Activated T-cell treated with anti-CD3 and anti-CD28 coated beads for 4 hours (primary cell): ENCODE data around the gene IRF9.

ENCODE experiments used
- DNase-seq: peaks from one replicate; pipeline ENCODE4 v3.0.0-alpha.2; 2020

Gene IRF9

DNA sequence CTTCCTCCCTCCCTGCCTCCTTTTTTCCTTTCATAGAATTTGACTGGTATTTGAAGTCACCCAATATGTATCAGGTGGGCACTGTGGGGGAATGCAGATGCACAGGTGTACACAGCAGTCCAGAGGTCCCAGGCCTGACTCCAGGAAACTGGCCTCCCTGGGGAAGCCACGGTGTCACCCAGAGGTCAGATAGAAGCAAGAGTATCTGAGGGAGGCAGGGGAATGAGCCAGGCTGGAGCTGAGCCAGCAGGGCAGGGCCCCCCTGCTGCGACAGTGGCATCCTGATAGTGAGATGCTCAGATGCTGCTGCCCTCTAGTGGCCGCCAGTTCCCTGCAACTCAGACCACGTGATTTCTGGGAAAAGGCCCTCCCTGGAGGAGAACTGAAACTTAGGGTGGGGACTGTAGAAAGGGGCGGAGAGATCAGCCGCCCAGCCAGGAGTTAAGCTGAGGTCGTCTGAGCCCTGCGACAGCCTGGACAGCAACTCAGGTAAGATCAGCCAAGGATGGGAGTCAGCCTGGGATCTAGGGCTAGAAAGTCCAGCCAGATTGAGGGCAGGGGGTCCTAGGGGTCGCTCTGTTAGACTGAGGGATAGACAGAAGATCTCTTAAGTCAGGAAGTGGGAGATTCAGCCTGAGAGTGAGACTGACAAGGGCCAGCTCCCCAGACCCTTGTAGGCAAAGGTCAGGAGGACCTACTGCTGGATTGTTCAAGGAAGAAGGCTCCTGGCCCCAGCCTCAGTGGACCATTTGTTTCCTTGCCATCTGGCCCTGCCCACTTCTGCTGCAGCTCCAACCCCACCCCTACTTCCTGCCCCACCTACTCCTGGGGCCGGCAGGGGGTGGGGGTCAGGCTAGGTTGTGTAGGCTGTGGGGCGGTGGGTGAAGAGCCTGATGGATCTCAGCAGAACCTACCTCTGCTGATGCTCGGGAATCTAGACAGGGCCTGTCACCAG lies at the start of gene IRF9:
IRF9 (plus strand) TSS at position 416 of the 955 bp plus-strand sequence. CDS start 880 bp downstream, outside the sequence.
- peak; percentile 100 for DNase-seq

GRCh38 chr14:24113379-24113800 lies 47.7 kb upstream of the IRF9 start:
- DNase-seq, result no peak

DNA sequence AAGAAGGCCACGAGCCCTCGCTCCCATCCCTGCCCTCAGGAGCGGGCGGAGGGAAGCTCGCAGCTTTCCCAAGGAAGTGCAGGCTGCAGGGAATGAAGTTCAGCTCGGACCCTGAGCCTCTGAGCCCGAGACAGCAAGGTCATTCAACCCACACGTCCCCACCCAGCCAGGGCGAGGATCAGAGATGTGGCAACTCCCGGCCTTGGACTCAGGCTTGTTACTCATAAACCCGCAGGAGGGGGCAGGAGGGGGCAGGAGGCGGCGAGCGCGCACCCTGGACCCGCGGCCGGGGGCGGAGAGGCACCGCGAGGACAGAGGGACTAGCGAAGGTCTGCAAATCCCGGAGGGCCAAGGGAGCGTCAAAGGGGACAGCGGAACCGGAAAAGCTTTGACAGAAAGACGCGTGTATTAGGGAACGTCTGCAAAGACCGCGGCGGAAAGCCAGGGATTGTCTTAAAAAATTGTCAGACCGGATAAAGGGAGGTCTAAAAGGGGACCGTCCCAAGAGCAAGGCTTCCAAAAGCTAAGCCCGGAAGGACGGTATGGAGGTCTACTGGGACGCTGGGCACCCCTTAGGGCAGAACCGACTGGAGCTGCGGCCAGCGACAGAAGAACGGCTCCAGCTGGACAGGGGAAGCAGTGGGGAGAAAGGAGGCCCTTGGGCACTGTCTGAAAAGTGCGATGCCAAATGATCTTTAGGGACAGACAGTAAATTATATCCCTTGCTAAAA lies 47.1 kb upstream of the IRF9 start:
- DNase-seq, result peak; percentile 50

GRCh38 chr14:24114532-24115421 lies 46.3 kb upstream of the IRF9 start, which contains the start of the genes DCAF11 and NRL:
Gene DCAF11 (plus strand): TSS chr14:24114777. CDS start chr14:24115595, 818 bp downstream.
Gene NRL (minus strand): TSS chr14:24114949. CDS start chr14:24082848, 32,101 bp downstream.
- DNase-seq, result peak; percentile 99

DNA sequence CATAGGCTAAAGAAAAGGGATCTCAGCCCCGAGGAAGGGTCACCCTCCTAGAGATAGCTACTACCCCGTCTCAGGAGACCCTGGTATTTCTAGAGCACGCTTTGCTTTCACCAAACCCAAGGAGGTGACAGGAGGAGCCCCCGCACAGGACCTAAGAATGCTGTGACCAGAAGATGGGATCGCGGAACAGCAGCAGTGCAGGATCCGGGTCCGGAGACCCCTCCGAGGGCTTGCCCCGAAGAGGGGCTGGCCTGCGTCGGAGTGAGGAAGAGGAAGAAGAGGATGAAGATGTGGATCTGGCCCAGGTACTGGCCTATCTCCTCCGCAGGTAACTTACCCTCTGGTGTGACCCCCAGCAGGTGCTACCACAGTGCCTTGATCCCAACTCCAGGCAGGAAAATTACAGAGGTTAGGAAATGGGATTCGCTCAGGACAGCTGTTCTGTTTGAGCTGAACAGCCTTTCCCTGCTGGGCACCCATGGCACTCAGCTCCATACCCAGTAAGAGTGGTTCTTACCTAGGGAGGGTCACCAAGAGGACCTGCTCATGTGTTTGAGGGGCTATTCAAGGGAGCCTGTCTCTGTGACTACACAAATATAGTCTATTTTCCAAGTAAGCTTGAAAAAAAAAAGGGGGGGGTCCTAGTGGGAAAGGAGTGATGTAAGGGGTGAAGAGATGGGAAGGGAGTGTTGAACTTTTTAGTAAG lies 45.5 kb upstream of the IRF9 start:
- DNase-seq, result no peak

- DNase-seq, result no peak
Observed at GRCh38 chr14:24116128-24116814, 44.8 kb upstream of the IRF9 start.

DNA sequence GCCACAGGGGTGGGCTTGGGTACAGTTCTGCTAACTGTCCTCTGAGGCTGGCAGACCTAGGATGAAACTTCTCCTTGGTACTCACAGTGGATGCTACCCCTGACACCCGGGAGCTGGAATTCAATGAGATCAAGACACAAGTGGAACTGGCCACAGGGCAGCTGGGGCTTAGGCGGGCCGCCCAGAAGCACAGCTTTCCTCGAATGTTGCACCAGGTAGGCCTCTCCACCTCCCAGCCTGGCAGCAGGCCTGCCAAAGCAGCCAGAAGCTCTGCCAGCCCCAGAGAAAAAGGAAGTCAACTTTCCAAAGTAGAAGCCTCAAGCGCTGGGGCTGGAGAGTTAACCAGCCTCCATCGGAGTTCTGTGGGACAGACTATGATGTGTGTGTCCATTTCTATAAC lies 43.9 kb upstream of the IRF9 start:
- no peak for DNase-seq

GRCh38 chr14:24119691-24120090 lies 41.4 kb upstream of the IRF9 start:
- DNase-seq, result no peak

- DNase-seq, result no peak
Observed at GRCh38 chr14:24121210-24121609, 39.9 kb upstream of the IRF9 start.

DNA sequence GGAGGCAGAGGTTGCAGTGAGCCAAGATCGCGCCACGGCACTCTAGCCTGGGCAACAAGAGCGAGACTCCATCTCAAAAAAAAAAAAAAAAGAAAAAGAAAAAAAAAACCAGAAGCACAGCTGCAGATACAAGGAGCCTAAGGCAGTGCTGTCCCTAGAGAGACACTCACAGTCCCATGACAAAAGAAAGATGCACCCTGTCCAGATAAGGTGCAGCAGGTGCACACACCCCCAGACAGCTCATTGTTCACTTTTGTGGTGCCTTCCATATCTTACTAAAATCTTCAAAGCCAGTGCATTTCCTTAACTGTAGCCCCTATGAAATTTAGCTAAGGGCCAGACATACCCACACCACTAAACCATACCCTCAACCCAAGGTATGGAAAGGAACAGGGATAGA lies 38.6 kb upstream of the IRF9 start:
- no peak for DNase-seq

GRCh38 chr14:24122898-24123297 lies 38.2 kb upstream of the IRF9 start:
- DNase-seq, result no peak

- DNase-seq, result no peak
Observed at GRCh38 chr14:24123424-24124417, 37.3 kb upstream of the IRF9 start.

GRCh38 chr14:24126939-24127338 lies 34.1 kb upstream of the IRF9 start:
- DNase-seq, result no peak

DNA sequence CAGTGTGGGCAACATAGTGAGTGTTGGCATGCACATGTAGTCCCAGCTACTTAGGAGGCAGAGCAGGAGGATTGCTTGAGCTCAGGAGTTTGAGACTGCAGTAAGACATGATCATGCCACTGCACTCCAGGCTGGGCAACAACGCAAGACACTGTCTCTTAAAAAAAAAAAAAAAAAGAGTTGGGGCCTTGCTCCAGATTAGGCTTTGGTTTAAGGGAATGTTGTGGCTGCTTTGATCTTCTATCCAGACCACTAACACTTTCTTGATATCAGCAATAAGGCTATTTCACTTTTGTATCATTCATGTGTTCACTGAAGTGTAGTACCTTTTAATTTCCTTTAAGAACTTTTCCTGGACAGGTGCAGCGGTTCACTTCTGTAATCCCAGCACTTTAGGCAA lies 33.4 kb upstream of the IRF9 start:
- DNase-seq, result no peak

DNA sequence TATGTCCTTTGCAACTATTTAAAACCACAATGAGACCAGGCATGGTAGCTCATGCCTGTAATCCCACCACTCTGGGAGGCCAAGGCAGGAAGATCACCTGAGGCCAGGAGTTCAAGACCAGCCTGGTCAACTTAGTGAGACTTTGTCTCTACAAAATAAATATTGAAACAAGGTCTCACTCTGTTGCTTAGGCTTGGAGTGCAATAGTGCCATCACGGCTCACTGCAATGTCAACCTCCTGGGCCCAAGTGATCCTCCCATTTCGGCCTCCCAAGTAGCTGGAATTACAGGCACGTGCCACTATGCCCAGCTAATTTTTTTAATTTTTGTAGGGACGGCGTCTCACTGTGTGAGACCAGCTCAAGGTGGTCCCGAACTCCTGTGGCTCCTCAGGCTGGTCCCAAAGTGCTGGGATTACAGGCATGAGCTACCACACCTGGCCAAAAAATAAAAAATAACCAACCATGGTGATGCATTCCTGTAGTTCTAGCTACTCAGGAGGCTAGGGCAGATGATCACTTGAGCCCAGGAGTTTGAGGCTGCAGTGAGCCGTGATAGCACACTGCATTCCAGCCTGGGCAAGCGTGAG lies 31.6 kb upstream of the IRF9 start:
- no peak for DNase-seq

DNA sequence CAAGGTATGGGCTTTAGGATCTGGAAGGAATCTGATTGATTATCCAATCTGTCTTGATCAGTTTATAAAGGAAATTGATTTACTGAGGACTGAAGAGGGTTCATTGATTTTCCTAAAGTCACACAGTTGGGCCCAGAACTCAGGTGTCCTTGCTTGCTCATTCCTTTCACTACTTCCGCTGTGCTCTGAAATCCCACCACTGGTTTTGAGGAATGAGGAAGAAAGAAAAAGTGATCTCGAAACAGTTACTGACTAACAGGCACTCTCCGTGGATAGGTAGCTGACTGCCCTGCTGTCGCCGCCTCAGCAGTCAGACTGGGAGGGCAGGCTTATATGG lies 30.7 kb upstream of the IRF9 start, which contains the start of gene FITM1:
FITM1 (plus strand) TSS at position 280 of the 337 bp plus-strand sequence. CDS start 905 bp downstream, outside the sequence.
- no peak for DNase-seq

- DNase-seq, result no peak
Observed at GRCh38 chr14:24130717-24131548, 30.1 kb upstream of the IRF9 start.

- DNase-seq, result no peak
Observed at GRCh38 chr14:24131549-24131966, 29.5 kb upstream of the IRF9 start.
